ENCODE measurements around the gene NHERF2.

Gene NHERF2

DNA sequence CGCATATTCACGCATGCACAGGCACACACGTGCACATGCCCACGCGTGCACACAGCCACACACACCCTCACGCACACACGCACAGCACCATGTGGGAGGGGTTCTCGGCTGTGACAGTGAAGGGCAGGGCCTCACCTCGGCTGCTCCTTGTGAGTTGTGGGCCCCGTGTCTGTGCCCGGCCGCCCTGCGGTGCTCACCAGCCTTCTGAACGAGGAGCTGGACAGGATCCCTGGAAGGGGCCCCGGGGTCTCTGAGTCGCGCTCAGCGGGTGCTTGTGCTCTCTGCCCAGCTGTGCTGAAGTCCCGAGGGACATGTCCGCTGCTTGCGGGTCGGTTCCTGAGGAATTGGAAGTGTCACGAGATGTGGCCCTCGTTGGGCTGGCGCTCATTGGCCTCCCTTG is 37.2 kb downstream of the NHERF2 start:
- no peak for DNase-seq

GRCh38 chr16:2064368-2064945 is 37.8 kb downstream of the NHERF2 start:
- DNase-seq, result no peak

GRCh38 chr16:2066139-2066538 is 39.4 kb downstream of the NHERF2 start:
- no peak for DNase-seq

- no peak for DNase-seq
These were observed 44.1 kb downstream of the NHERF2 start for GRCh38 chr16:2070576-2071453.

DNA sequence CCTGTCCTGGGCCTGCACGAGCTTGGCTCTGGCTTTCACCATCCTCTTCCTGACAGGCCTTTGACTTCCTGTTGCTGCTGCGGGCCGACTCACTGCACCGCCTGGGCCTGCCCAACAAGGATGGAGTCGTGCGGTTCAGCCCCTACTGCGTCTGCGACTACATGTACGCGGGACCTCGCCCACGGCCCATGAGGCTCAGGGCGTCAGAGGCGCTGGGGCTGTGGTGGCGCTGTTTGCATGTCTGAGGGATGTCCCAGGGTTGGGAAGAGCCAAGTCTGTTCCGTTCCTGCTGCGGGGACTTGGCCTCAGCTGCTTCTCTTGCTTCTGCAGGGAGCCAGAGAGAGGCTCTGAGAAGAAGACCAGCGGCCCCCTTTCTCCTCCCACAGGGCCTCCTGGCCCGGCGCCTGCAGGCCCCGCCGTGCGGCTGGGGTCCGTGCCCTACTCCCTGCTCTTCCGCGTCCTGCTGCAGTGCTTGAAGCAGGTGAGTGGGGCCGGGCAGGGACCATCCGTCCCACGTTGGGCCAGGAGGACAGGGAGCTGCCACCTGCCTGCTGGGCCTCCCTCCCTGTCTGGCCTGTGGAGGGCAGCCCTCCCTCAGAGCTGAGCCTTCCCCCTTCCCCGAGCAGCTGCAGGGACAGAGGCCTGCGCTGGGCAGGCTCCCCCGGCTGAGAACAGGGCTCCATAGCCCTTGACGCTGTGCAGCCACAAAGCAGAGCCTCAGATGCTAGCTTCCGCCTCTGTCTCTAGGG is 44.9 kb downstream of the NHERF2 start:
- no peak for DNase-seq

GRCh38 chr16:2072926-2073325 is 46.2 kb downstream of the NHERF2 start:
- no peak for DNase-seq

GRCh38 chr16:2074071-2074470 is 47.4 kb downstream of the NHERF2 start:
- DNase-seq, result no peak

DNA sequence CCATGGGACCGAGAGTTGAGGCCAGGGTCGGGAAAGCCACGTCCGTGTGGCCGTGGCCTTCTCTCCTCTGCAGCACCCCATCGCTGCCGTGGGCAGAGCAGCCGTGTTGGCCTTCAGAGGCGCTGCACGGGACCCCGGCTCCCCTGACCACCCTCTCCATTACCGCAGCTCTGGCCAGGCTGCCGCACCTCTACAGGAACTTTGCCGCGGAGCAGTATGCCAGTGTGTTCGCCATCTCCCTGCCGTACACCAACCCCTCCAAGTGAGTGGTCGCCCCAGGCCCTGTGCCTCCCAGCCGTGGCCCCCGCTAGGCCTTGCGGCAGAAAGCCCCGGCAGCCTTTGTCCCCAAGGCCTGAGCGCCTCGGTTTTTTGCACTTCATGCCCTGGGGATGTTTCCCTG is 48.9 kb downstream of the NHERF2 start:
- DNase-seq, result no peak

- DNase-seq, result no peak
These were observed 49.6 kb downstream of the NHERF2 start for GRCh38 chr16:2076072-2076865.

- DNase-seq, result no peak
These were observed 50.3 kb downstream of the NHERF2 start for GRCh38 chr16:2077016-2077415.

DNA sequence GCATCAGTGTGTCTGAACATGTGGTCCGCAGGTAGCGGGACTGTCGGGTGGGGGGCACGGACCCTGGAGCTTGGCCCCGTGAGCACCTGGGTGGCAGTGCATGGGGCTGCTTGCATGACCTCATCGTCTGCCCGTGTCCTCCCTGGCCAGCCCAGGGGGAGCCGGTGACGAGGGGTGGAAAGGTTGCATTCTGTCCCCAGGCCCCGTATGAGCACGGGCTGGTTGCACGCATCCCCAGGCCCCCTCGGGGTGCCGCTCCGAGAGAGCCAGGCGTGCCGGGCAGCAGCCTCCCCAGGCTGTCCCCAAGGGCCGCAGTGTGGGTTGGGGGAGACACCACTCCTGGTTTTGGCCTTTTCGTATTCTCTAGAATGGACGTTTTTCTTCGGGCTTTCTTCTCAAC is 51.0 kb downstream of the NHERF2 start:
- DNase-seq, result no peak

DNA sequence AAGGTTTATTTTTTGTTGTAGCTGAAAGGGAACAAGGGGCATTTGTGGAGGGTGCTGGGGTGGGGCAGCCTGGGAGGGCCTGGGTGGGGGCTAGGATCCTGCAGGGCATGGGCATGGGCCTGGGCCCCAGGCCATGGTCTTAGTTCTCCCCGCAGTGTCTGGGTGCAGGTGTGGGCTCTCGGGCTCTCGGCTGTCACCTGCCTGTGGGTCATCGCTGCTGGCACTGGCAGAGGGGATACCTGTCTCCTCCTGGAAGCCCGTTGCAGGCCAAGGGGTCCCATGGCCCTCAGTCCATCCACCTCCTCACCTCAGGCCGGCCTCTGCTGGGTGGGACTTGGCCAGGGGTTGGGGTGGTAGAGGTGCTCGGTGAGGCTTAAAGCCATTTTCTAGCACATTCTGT is 51.4 kb downstream of the NHERF2 start:
- DNase-seq, result no peak

GRCh38 chr16:2078691-2079090 is 52.0 kb downstream of the NHERF2 start:
- no peak for DNase-seq

DNA sequence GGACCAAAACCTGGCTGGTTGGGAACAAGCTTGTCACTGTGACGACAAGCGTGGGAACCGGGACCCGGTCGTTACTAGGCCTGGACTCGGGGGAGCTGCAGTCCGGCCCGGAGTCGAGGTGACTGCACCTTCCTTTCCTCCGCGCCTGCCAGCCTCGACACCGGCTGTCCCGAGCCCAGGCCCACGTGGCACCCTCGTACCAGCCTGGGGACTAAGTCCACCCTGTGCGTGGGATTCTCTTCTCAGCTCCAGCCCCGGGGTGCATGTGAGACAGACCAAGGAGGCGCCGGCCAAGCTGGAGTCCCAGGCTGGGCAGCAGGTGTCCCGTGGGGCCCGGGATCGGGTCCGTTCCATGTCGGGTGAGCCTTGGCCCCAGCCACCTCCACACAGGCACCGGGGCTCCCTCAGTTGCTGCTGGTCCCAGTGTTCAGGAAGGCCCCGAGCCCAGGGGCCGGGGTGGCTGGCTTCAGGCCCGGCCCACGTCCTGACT is 52.7 kb downstream of the NHERF2 start:
- DNase-seq, result no peak

DNA sequence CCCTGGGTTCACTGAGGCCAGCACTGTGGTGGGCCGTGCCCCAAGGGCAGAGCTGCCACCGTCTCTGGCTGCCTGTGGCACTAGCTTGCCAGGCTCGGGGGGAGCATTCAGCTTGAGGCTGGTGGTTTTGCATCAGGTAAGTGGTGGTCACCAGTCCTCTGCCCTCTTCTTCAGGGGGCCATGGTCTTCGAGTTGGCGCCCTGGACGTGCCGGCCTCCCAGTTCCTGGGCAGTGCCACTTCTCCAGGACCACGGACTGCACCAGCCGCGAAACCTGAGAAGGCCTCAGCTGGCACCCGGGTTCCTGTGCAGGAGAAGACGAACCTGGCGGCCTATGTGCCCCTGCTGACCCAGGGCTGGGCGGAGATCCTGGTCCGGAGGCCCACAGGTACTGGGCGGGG is 53.3 kb downstream of the NHERF2 start:
- DNase-seq, result no peak

- no peak for DNase-seq
These were observed 54.7 kb downstream of the NHERF2 start for GRCh38 chr16:2081201-2082084.

- no peak for DNase-seq
These were observed 55.7 kb downstream of the NHERF2 start for GRCh38 chr16:2082171-2082982.

GRCh38 chr16:2082983-2083364 is 56.3 kb downstream of the NHERF2 start:
- DNase-seq, result no peak

- no peak for DNase-seq
These were observed 56.7 kb downstream of the NHERF2 start for GRCh38 chr16:2083409-2083808.

GRCh38 chr16:2083876-2084780 is 57.4 kb downstream of the NHERF2 start:
- DNase-seq, result no peak
